Thoracic aorta (tissue), 2 donors: Measurements from ENCODE around the gene TMEM126B. TPM values are rescaled to one million over a fixed set of nuclear protein-coding genes. Genes with fewer than 3 reads are reported as not detected.
A peak's percentile ranks its signal among the peaks of the same experiment; 100 is the strongest.

Experiments
- ATAC-seq: fragments of 150-250 bp; one replicate; pipeline ENCODE4 v1.8.0; 2017; ENCODE audit warnings: low read depth; ENCODE audit not compliant: insufficient number of reproducible peaks, low FRiP score
- DNase-seq: peaks from one replicate; pipeline ENCODE4 v3.0.0-alpha.2; 2020; ENCODE audit warnings: low spot score
- H3K27ac ChIP-seq, 2 donors: fragments of 200-600 bp; sonication (generic); 1 replicate in 1 of 2; 2 replicates in 1 of 2; pipeline ENCODE4 v1.5.1; 2016; ENCODE audit warnings: mild to moderate bottlenecking in 2 of 2, moderate library complexity in 2 of 2
- H3K27me3 ChIP-seq: fragments of 200-600 bp; sonication (generic); replicated peaks from 2 replicates; pipeline ENCODE4 v1.6.0; 2016; ENCODE audit warnings: mild to moderate bottlenecking; ENCODE audit not compliant: insufficient read depth
- H3K36me3 ChIP-seq: fragments of 200-600 bp; sonication (generic); one replicate; pipeline ENCODE4 v1.5.1; 2016
- H3K4me1 ChIP-seq, 2 donors: fragments of 200-600 bp; sonication (generic); 1 replicate in 1 of 2; 2 replicates in 1 of 2; pipeline versions ENCODE4 v1.5.1 to v1.6.0; 2016; ENCODE audit warnings: low read depth in 2 of 2, mild to moderate bottlenecking in 1 of 2; ENCODE audit not compliant: control insufficient read depth in 1 of 2
- H3K4me3 ChIP-seq: fragments of 200-600 bp; sonication (generic); 2 replicates; pipeline ENCODE4 v1.5.1; 2016; ENCODE audit warnings: mild to moderate bottlenecking
- H3K9me3 ChIP-seq: fragments of 200-600 bp; sonication (generic); 2 replicates; pipeline ENCODE4 v1.5.1; 2016
- CTCF ChIP-seq: fragments of 200-600 bp; sonication (generic); IDR thresholded peaks from one replicate; pipeline ENCODE4 v1.5.1; 2019; ENCODE audit warnings: antibody characterized with exemption
- total RNA-seq, 2 donors: library from RNA; depleted of rRNA; stranded (reverse); fragments of >200 nt; gene quantifications; one replicate each; pipeline versions ENCODE4 v1.1.0 to v1.2.3, GENCODE V29; 2016

TMEM126B gene
- total RNA-seq, 2 donors from 2014 or later, result 36.8 to 51.7 TPM

GRCh38 chr11:85663080-85663752 lies 34.8 kb downstream of the TMEM126B start:
- no peak for TF ChIP-seq CTCF
- Histone ChIP-seq H3K4me1 (peaks cover 28 to 47% of the 10 kb centered on the region in 2 donors), H3K9me3 (no peaks in the 10 kb centered on the region), H3K27me3 (no peaks in the 10 kb centered on the region), H3K27ac (peak overlapping the region; percentile 94 to 99), H3K36me3 (no peaks in the 10 kb centered on the region), H3K4me3 (peak overlapping the region; percentile 89)
- DNase-seq (no peak), ATAC-seq (no peak)

DNA sequence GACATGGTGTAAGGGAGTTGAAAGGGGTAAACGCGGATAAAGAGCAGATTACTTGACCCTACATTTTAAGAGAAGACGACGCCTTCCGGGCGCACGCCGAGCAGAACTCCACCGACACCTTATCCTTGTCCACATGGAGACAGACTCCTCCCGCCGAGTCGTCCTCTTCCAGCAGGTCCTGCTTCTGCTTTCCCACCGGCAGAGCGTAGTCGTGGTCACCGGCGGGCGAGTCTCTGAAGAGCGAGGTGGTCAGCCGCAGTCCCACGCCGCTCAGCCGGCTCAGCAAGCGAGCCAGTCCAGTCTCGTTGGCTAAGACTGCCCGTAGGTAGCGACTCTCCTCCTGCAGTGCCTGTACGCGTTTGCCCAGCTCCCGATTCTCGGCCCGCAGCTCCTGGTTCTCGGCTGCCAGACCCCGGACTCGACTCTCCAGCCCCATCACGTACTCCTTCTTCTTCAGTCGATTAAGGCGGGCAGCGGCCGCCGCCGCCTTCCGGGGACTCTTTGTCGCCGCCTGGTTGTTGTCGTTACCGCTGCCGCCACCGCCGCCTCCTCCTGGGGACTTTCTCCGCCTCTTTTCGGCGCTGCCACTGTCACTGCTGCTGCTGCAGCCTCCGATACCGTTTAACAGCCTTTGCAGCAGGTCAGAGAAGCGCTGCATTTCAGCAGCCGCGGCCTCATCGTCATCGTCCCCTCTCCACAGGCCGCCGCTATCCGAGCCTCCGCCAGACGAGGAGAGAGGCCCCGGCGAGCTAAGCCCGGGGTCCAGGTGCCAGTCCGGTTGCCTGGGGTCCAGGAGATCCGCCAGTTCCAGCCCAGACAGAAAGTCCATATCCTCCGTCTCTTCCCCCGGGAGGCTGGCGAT lies 35.6 kb downstream of the TMEM126B start:
- ATAC-seq, result peak; percentile 67
- peak overlapping the region; percentile 94 to 99 for H3K27ac ChIP-seq
- H3K9me3 ChIP-seq, result no peaks in the 10 kb centered on the region
- no peaks in the 10 kb centered on the region for H3K27me3 ChIP-seq
- peak overlapping the region; percentile 89 for H3K4me3 ChIP-seq
- no peaks in the 10 kb centered on the region for H3K36me3 ChIP-seq
- peaks cover 27 to 39% of the 10 kb centered on the region in 2 donors for H3K4me1 ChIP-seq
- peak; percentile 49 for TF ChIP-seq CTCF
- DNase-seq, result peak; percentile 37

DNA sequence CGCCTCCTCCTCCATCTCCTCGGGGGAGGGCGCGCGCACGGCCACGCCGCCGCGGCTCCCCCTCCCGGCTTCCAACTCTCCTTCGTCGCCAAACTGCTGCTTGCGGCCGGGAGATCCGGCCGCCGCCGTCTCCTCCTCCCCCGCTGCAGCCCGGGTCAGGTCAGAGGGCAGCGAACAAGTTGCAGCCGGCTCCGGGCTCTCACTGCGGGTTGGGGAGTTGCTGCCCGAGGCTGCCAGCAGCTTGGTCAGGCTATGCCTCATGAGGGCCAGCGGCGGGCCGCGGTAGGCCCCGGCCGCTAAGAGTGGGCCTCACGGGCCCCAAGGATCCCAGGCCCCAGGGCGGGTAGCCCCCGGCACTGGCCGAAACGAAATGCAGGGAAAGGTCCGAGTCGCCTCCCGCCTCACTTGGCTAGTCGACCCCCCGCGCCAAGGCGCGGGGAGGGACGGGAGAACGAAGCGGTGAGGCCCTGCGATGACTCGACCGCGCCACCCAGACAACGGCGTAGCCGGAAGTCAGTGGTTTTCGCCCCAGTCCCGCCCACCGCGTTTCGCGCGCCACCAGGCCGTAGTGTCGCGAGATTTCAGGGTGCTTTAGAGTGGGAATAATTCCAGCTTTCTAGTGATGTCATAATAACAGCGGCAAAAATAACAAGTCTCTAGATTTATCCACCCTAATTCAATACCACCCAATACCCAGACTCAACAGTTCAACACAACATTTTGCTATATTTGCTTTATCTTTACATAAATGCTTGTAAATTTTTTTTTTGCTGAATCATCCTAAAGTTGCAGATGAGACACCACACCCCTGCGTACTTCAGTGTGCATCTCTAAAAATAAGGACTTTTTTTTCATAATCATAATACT lies 36.5 kb downstream of the TMEM126B start, which contains the start of gene CREBZF:
Gene CREBZF (minus strand): TSS at position 515 of the 867 bp plus-strand sequence. CDS start 254 bp downstream, at position 261.
- no peak for TF ChIP-seq CTCF
- no peaks in the 10 kb centered on the region for H3K36me3 ChIP-seq
- H3K27ac ChIP-seq, result peak within 1 kb of the TSS; percentile 94 to 99
- H3K4me3 ChIP-seq, result peak within 1 kb of the TSS; percentile 89
- H3K4me1 ChIP-seq, result peaks cover 27 to 30% of the 10 kb centered on the region in 2 donors
- no peaks in the 10 kb centered on the region for H3K9me3 ChIP-seq
- DNase-seq, result peak; percentile 58
- ATAC-seq, result peak; percentile 91
- no peaks in the 10 kb centered on the region for H3K27me3 ChIP-seq

DNA sequence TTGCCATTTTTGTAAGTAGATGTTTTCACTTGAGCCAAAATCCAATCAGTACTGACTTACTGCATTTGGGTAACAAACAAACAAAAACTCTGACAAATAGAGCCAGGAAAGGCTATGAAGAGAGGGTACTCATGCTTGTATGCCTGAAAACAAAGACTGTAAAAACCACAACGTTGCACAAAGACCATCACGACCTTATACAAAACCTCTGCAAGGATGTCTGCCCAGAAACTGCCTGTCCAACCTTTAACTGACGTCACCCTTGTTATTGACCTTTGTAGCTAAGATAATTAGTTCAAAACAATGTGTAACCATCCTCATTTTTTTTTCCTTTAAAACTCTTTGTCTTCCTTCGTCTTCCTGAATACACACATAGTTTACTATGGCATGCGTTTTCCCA lies 37.3 kb downstream of the TMEM126B start:
- peak overlapping the region in 1 of 2 donors; percentile 94 for H3K27ac ChIP-seq
- peaks cover 21 to 22% of the 10 kb centered on the region in 2 donors for H3K4me1 ChIP-seq
- H3K36me3 ChIP-seq, result no peaks in the 10 kb centered on the region
- peak overlapping the region; percentile 89 for H3K4me3 ChIP-seq
- H3K9me3 ChIP-seq, result no peaks in the 10 kb centered on the region
- TF ChIP-seq CTCF, result no peak
- ATAC-seq (no peak), DNase-seq (no peak)
- no peaks in the 10 kb centered on the region for H3K27me3 ChIP-seq
